ENCODE data around the gene UFD1. TPM values are rescaled to one million over a fixed set of nuclear protein-coding genes. Genes with fewer than 3 reads are reported as not detected.

UFD1 gene
- polyA plus RNA-seq, 1 of the 3 experiments (the other 2 are of a cell fraction): 111 TPM

GRCh38 chr22:19503367-19503766, 24.4 kb upstream of the UFD1 start:
- Histone ChIP-seq H3K9me3 (no peaks in the 10 kb centered on the region), H2AFZ (ENCODE audit: low read depth) (no peak overlapping the region), H3K79me2 (ENCODE audit: insufficient read depth) (no peaks in the 10 kb centered on the region), H3K27ac (ENCODE audit: low read depth in 2 of 2, low read length in 1 of 2) (no peak overlapping the region), H3K9ac (no peak overlapping the region), H3K4me1 (ENCODE audit: control insufficient read depth in 1 of 2, insufficient read depth in 2 of 2, low read depth in 1 of 2, low read length in 1 of 2) (no peaks in the 10 kb centered on the region), H4K20me1 (ENCODE audit: insufficient read depth) (no peaks in the 10 kb centered on the region), H3K36me3 (replicated peaks in 1 of 2; ENCODE audit: control insufficient read depth in 1 of 2, insufficient read depth in 2 of 2, low read length in 1 of 2) (no peaks in the 10 kb centered on the region), H3K4me2 (no peak overlapping the region), H3K4me3 (ENCODE audit: low read depth in 2 of 2, low read length in 1 of 2) (no peak overlapping the region), H3K9me2 (no peaks in the 10 kb centered on the region), H3F3A (replicated peaks; ENCODE audit: insufficient read depth) (no peaks in the 10 kb centered on the region), H3K27me3 (ENCODE audit: insufficient read depth) (no peaks in the 10 kb centered on the region)
- TF ChIP-seq TCF12 (IDR thresholded peaks at IDR 0.05): no peak
- TF ChIP-seq PBX3 (IDR thresholded peaks at IDR 0.05): no peak
- CTCF ChIA-PET: interaction anchor here (1.2 to 3.3 kb wide), 2 partner anchors 127 to 129 kb away, joined by 5 to 20 read pairs; no protein-coding TSS in a partner anchor
- WGBS (ENCODE audit: low lambda C conversion rate): 96% methylated on average over 7 of the region's 7 CpGs
- no peak for DNase-seq
- POLR2A ChIA-PET: no interaction called here

GRCh38 chr22:19501897-19502447, 23.0 kb upstream of the UFD1 start:
- no peaks in the 10 kb centered on the region for H3K27me3 ChIP-seq (ENCODE audit: insufficient read depth)
- no peaks in the 10 kb centered on the region for H4K20me1 ChIP-seq (ENCODE audit: insufficient read depth)
- H3F3A ChIP-seq (replicated peaks; ENCODE audit: insufficient read depth): no peaks in the 10 kb centered on the region
- no peaks in the 10 kb centered on the region for H3K79me2 ChIP-seq (ENCODE audit: insufficient read depth)
- H3K9me3 ChIP-seq: no peaks in the 10 kb centered on the region
- no peak overlapping the region for H2AFZ ChIP-seq (ENCODE audit: low read depth)
- H3K36me3 ChIP-seq (replicated peaks in 1 of 2; ENCODE audit: control insufficient read depth in 1 of 2, insufficient read depth in 2 of 2, low read length in 1 of 2): no peaks in the 10 kb centered on the region
- H3K9me2 ChIP-seq: no peaks in the 10 kb centered on the region
- H3K4me1 ChIP-seq (ENCODE audit: control insufficient read depth in 1 of 2, insufficient read depth in 2 of 2, low read depth in 1 of 2, low read length in 1 of 2): no peaks in the 10 kb centered on the region
- no peak overlapping the region for H3K9ac ChIP-seq
- H3K4me2 ChIP-seq: no peak overlapping the region
- no peak for DNase-seq
- 92% methylated on average over 3 of the region's 3 CpGs for WGBS (ENCODE audit: low lambda C conversion rate)
- POLR2A ChIA-PET: no interaction called here
- TF ChIP-seq GATA2 (CRISPR knock-in tag; IDR thresholded peaks at IDR 0.05): no peak
- TF ChIP-seq FOSL2 (IDR thresholded peaks at IDR 0.05; ENCODE audit: borderline replicate concordance, low read depth): no peak
- no peak for TF ChIP-seq MXI1 (IDR thresholded peaks at IDR 0.05; ENCODE audit: low read depth, low read length)
- no peak for TF ChIP-seq TAF1 (IDR thresholded peaks at IDR 0.05; ENCODE audit: borderline replicate concordance, low read depth, low read length)
- no peak for TF ChIP-seq GABPA (IDR thresholded peaks at IDR 0.05; ENCODE audit: low read depth)
- CTCF ChIA-PET: interaction anchor here (1.1 to 3.3 kb wide), 3 partner anchors 12 to 130 kb away, joined by 3 to 20 read pairs (median 5); no protein-coding TSS in a partner anchor
- H3K27ac ChIP-seq (ENCODE audit: low read depth in 2 of 2, low read length in 1 of 2): no peak overlapping the region
- no peak overlapping the region for H3K4me3 ChIP-seq (ENCODE audit: low read depth in 2 of 2, low read length in 1 of 2)

- TF ChIP-seq RXRA (IDR thresholded peaks at IDR 0.05; ENCODE audit: borderline replicate concordance, low read depth) (no peak), PBX3 (IDR thresholded peaks at IDR 0.05) (no peak), JUND (IDR thresholded peaks at IDR 0.05) (no peak), TCF12 (IDR thresholded peaks at IDR 0.05) (no peak), NRF1 (IDR thresholded peaks at IDR 0.05; ENCODE audit: low read depth, low read length) (no peak), POLR2AphosphoS5 (IDR thresholded peaks at IDR 0.05; ENCODE audit: low read depth, low read length) (no peak), RFX5 (IDR thresholded peaks at IDR 0.05; ENCODE audit: low read length) (no peak), GABPA (IDR thresholded peaks at IDR 0.05; ENCODE audit: low read depth) (no peak), TEAD4 (IDR thresholded peaks at IDR 0.05; ENCODE audit: borderline replicate concordance, insufficient read depth) (no peak), CTCF (IDR thresholded peaks at IDR 0.05) (no peak), SMC3 (IDR thresholded peaks at IDR 0.05; ENCODE audit: low read depth, low read length) (no peak), TAF1 (IDR thresholded peaks at IDR 0.05; ENCODE audit: borderline replicate concordance, low read depth, low read length) (no peak), YY1 (IDR thresholded peaks at IDR 0.05; ENCODE audit: low read depth) (no peak)
- no peaks in the 10 kb centered on the region for H4K20me1 ChIP-seq (ENCODE audit: insufficient read depth)
- WGBS (ENCODE audit: low lambda C conversion rate): 100% methylated on average over 2 of the region's 4 CpGs
- no peaks in the 10 kb centered on the region for H3K27me3 ChIP-seq (ENCODE audit: insufficient read depth)
- H3K9me2 ChIP-seq: no peaks in the 10 kb centered on the region
- H3K4me3 ChIP-seq (ENCODE audit: low read depth in 2 of 2, low read length in 1 of 2): no peak overlapping the region
- ChIA-PET CTCF (interaction anchor here (0.9 kb wide), 1 partner anchor 130 kb away, joined by 3 read pairs; no protein-coding TSS in a partner anchor), POLR2A (no interaction called here)
- no peaks in the 10 kb centered on the region for H3K4me1 ChIP-seq (ENCODE audit: control insufficient read depth in 1 of 2, insufficient read depth in 2 of 2, low read depth in 1 of 2, low read length in 1 of 2)
- H3K27ac ChIP-seq (ENCODE audit: low read depth in 2 of 2, low read length in 1 of 2): no peak overlapping the region
- no peaks in the 10 kb centered on the region for H3K9me3 ChIP-seq
- H3K79me2 ChIP-seq (ENCODE audit: insufficient read depth): no peaks in the 10 kb centered on the region
- no peak for DNase-seq
- no peak overlapping the region for H3K9ac ChIP-seq
- H3F3A ChIP-seq (replicated peaks; ENCODE audit: insufficient read depth): no peaks in the 10 kb centered on the region
- H2AFZ ChIP-seq (ENCODE audit: low read depth): no peak overlapping the region
- peaks cover 0 to 4% of the 10 kb centered on the region in 2 experiments for H3K36me3 ChIP-seq (replicated peaks in 1 of 2; ENCODE audit: control insufficient read depth in 1 of 2, insufficient read depth in 2 of 2, low read length in 1 of 2)
- H3K4me2 ChIP-seq: no peak overlapping the region
Measured at GRCh38 chr22:19499880-19500242, 20.9 kb upstream of the UFD1 start.

All from SK-N-SH (cell line).